ENCODE results near the gene CCDC97. TPM values are rescaled to one million over a fixed set of nuclear protein-coding genes. Genes with fewer than 3 reads are reported as not detected.

Gene CCDC97
- total and polyA plus RNA-seq, 10 donors, result 12.7 to 38.2 (median 23.9) TPM

DNA sequence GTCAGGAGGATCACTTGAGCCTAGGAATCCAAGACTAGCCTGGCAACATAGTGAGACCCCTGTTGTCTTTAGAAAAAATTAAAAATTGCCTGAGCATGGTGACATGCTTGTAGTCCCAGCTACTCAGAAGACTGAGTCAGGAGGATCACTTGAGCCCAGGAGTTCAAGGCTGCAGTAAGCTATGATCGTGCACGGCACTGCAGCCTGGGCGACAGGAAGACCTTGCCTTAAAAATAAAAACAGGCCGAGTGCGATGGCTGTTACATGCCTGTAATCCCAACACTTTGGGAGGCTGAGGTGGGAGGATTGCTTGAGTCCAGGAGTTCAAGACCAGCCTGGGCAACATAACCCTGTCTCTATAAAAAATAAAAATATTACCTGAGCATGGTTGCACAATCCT, 40.4 kb upstream of the CCDC97 start:
- Histone ChIP-seq H3K27me3 (replicated peaks in 1 of 7) (no peaks in the 10 kb centered on the region), H3K36me3 (peaks cover 15 to 80% (median 70%) of the 10 kb centered on the region in 6 donors), H3K9me3 (no peaks in the 10 kb centered on the region), H3K27ac (no peak overlapping the region), H3K4me1 (peaks cover 21 to 47% (median 33%) of the 10 kb centered on the region in 6 donors), H3K4me3 (no peak overlapping the region)
- TF ChIP-seq POLR2A (IDR thresholded peaks at IDR 0.05), result no peak
- TF ChIP-seq POLR2AphosphoS5 (IDR thresholded peaks at IDR 0.05), result no peak
- no peak for DNase-seq
- intact Hi-C loops (cut with DNase I; ENCODE audit: low total_unique reads), result loop anchor here (5.0 kb wide), 1 partner anchor 38 kb away; no protein-coding TSS in a partner anchor
- WGBS, 5 donors, result 74 to 86% (median 82%) methylated on average over 5 of the region's 5 CpGs

DNA sequence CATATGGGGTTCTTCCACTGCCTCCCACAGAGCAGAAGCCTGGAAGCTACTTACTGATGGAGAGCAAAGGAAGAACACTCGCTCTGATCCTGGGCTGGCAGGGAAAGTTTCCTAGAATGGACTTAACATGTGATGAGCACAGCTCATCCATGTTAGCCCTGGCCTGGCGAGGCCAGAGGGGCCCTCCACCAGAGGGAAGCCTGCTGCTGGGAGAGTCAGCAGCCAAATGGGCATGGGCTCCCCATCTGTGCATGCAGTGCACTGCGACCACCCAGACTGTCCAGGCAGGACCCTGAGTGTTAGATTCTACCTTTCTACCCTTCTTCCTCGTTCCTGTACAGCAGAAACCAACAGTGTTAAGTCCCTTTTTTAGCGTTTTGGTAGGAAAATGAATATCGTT, 36.9 kb upstream of the CCDC97 start:
- H3K27me3 ChIP-seq (replicated peaks in 1 of 7), result no peaks in the 10 kb centered on the region
- WGBS, 5 donors, result 87 to 96% (median 92%) methylated on average over 6 of the region's 6 CpGs
- TF ChIP-seq, protein P1, sequence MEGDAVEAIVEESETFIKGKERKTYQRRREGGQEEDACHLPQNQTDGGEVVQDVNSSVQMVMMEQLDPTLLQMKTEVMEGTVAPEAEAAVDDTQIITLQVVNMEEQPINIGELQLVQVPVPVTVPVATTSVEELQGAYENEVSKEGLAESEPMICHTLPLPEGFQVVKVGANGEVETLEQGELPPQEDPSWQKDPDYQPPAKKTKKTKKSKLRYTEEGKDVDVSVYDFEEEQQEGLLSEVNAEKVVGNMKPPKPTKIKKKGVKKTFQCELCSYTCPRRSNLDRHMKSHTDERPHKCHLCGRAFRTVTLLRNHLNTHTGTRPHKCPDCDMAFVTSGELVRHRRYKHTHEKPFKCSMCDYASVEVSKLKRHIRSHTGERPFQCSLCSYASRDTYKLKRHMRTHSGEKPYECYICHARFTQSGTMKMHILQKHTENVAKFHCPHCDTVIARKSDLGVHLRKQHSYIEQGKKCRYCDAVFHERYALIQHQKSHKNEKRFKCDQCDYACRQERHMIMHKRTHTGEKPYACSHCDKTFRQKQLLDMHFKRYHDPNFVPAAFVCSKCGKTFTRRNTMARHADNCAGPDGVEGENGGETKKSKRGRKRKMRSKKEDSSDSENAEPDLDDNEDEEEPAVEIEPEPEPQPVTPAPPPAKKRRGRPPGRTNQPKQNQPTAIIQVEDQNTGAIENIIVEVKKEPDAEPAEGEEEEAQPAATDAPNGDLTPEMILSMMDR (IDR thresholded peaks at IDR 0.05 in 8 of 11, conservative IDR thresholded peaks at IDR 0.05 in 3 of 11), result no peak
- peak in 2 of 3 donors; percentile 13 to 53 for TF ChIP-seq POLR2AphosphoS5 (IDR thresholded peaks at IDR 0.05)
- peaks cover 18 to 100% (median 100%) of the 10 kb centered on the region in 6 donors for H3K36me3 ChIP-seq
- H3K27ac ChIP-seq, result no peak overlapping the region
- no peaks in the 10 kb centered on the region for H3K9me3 ChIP-seq
- no peak for DNase-seq
- H3K4me3 ChIP-seq, result no peak overlapping the region
- H3K4me1 ChIP-seq, result peaks cover 0 to 19% (median 4%) of the 10 kb centered on the region in 6 donors
- intact Hi-C loops (cut with DNase I; ENCODE audit: low total_unique reads), result no loop called here

DNA sequence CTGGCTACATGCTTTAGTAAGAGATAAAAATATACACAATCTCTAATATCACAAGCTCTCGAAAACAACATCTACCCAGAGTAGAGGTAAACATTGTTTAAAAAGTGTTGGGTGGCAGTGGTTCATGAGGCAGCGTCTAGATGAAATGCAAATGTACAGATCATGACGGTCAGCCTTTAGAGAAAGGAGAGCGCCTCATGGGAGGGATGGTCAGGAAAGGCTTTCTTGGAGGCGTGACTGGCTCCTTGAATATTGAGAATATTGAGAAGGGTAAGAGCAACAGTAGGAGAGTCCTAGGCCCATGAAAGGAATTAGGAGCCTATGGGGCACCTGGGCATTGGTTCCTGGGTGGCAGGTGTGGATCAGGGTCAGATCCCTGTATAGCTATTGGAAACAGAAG, 35.2 kb upstream of the CCDC97 start:
- H3K4me3 ChIP-seq, result no peak overlapping the region
- no peaks in the 10 kb centered on the region for H3K9me3 ChIP-seq
- peaks cover 15 to 100% (median 100%) of the 10 kb centered on the region in 6 donors for H3K36me3 ChIP-seq
- peaks cover 0 to 14% (median 0%) of the 10 kb centered on the region in 6 donors for H3K4me1 ChIP-seq
- intact Hi-C loops (cut with DNase I; ENCODE audit: low total_unique reads), result no loop called here
- WGBS, 5 donors, result 94 to 96% (median 95%) methylated on average over 5 of the region's 5 CpGs
- no peaks in the 10 kb centered on the region for H3K27me3 ChIP-seq (replicated peaks in 1 of 7)
- no peak for DNase-seq
- H3K27ac ChIP-seq, result no peak overlapping the region
- TF ChIP-seq POLR2A (IDR thresholded peaks at IDR 0.05), result no peak
- TF ChIP-seq, protein P1 (IDR thresholded peaks at IDR 0.05 in 8 of 11, conservative IDR thresholded peaks at IDR 0.05 in 3 of 11), result no peak
- no peak for TF ChIP-seq POLR2AphosphoS5 (IDR thresholded peaks at IDR 0.05)

DNA sequence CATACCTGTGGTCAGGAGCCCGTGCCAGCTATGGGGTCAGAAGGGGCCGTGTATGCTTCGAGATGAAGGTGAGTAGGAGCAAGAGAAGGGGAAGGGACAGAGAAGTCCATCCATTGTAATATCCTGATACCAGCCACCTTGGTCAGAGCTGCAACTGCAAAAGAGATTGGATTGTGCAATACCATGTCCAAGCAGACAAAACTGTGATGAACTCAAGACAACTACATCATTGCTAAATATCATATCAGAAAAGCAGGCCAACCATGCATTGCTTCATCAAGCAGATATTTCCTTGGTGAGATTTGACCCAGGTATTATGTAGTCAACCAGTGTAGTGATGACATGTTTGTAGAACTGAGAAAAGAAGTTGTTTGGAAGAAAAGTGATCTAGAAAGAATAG, 33.7 kb upstream of the CCDC97 start:
- WGBS, 5 donors, result 59 to 88% (median 84%) methylated on average over 3 of the region's 3 CpGs
- Histone ChIP-seq H3K4me3 (no peak overlapping the region), H3K27me3 (replicated peaks in 1 of 7) (no peaks in the 10 kb centered on the region), H3K27ac (peak overlapping the region in 1 of 8 donors; percentile 3), H3K4me1 (peaks cover 0 to 10% (median 0%) of the 10 kb centered on the region in 6 donors), H3K9me3 (no peaks in the 10 kb centered on the region), H3K36me3 (peaks cover 11 to 100% (median 100%) of the 10 kb centered on the region in 6 donors)
- TF ChIP-seq POLR2AphosphoS5 (IDR thresholded peaks at IDR 0.05) (no peak), POLR2A (IDR thresholded peaks at IDR 0.05) (no peak)
- TF ChIP-seq, protein P1 (IDR thresholded peaks at IDR 0.05 in 8 of 11, conservative IDR thresholded peaks at IDR 0.05 in 3 of 11), result no peak
- intact Hi-C loops (cut with DNase I; ENCODE audit: low total_unique reads), result no loop called here
- no peak for DNase-seq

All from spleen (tissue), 11 donors.